B cell (primary cell): ENCODE measurements around the gene ERCC1. TPM values are rescaled to one million over a fixed set of nuclear protein-coding genes. Genes with fewer than 3 reads are reported as not detected.
A peak's percentile ranks its signal among the peaks of the same experiment; 100 is the strongest.

Source experiments
- ATAC-seq: fragments of 200-7000 bp; cut with Tn5 transposase; one replicate; pipeline ENCODE4 v1.10.0; 2021; ENCODE audit warnings: low read depth, mild to moderate bottlenecking, moderate number of reproducible peaks, moderate library complexity
- CTCF ChIA-PET: fragments of 350-600 bp; sonication (Branson Sonifier 250); formaldehyde crosslinking; loops from one replicate; lab custom pipeline; 2021; ENCODE audit warnings: antibody characterized with exemption, inconsistent platforms; lab: Charles Lee
- POLR2A ChIA-PET: fragments of 350-600 bp; sonication (Branson Sonifier 250); formaldehyde crosslinking; loops from one replicate; lab custom pipeline; 2021; ENCODE audit warnings: antibody characterized with exemption; lab: Charles Lee
- DNase-seq: peaks from one replicate; pipeline ENCODE4 v3.0.0; 2013
- H2AFZ ChIP-seq: 2 replicates; pipeline ENCODE4 v1.6.1; 2012; ENCODE audit warnings: mild to moderate bottlenecking, low read depth, low read length; ENCODE audit not compliant: insufficient read depth, poor library complexity, severe bottlenecking
- H3K27ac ChIP-seq, 2 donors: 1 replicate in 1 of 2; 2 replicates in 1 of 2; pipeline ENCODE4 v1.5.1; 2012 to 2013; ENCODE audit warnings: low read length in 2 of 2, mild to moderate bottlenecking in 2 of 2, moderate library complexity in 1 of 2
- H3K27me3 ChIP-seq, 4 experiments: fragments of 200-600 bp in 1 of 4; sonication (generic) in 1 of 4; replicated peaks in 1 of 4; 1 replicate in 2 of 4; 2 replicates in 2 of 4; pipeline versions ENCODE4 v1.6.1 to v1.7.0; 2013 to 2016; ENCODE audit warnings: low read length in 3 of 4, mild to moderate bottlenecking in 2 of 4, mixed read lengths in 1 of 4, moderate library complexity in 1 of 4; ENCODE audit not compliant: insufficient read depth in 4 of 4, control insufficient read depth in 3 of 4; ENCODE audit errors: control extremely low read depth in 1 of 4
- H3K36me3 ChIP-seq, 2 experiments: replicated peaks in 1 of 2; 1 replicate in 1 of 2; 2 replicates in 1 of 2; pipeline versions ENCODE4 v1.6.1 to v1.7.1; 2013; ENCODE audit warnings: low read length in 1 of 2; ENCODE audit not compliant: insufficient read depth in 2 of 2, control insufficient read depth in 1 of 2; ENCODE audit errors: control extremely low read depth in 1 of 2, extremely low read depth in 1 of 2
- H3K4me1 ChIP-seq, 2 donors: fragments of 200-600 bp in 1 of 2; sonication (generic) in 1 of 2; 1 replicate in 1 of 2; 2 replicates in 1 of 2; pipeline versions ENCODE4 v1.5.1 to v1.6.1; 2013 to 2017; ENCODE audit warnings: low read length in 2 of 2; ENCODE audit not compliant: control insufficient read depth in 2 of 2, insufficient read depth in 2 of 2
- H3K4me2 ChIP-seq: replicated peaks from 2 replicates; pipeline ENCODE3; 2012; ENCODE audit warnings: mild to moderate bottlenecking, low read depth, low read length; ENCODE audit not compliant: poor library complexity, severe bottlenecking
- H3K4me3 ChIP-seq, 5 experiments: fragments of 200-600 bp in 1 of 5; sonication (generic) in 1 of 5; 1 replicate in 3 of 5; 2 replicates in 2 of 5; pipeline versions ENCODE4 v1.5.1 to v1.7.0; 2011 to 2016; ENCODE audit warnings: low read length in 4 of 5, mild to moderate bottlenecking in 4 of 5, low read depth in 2 of 5, control low read depth in 1 of 5, moderate library complexity in 1 of 5; ENCODE audit not compliant: insufficient read depth in 1 of 5; ENCODE audit errors: control extremely low read depth in 1 of 5, extremely low read depth in 1 of 5
- H3K79me2 ChIP-seq: fragments of 200-600 bp; sonication (generic); one replicate; pipeline ENCODE4 v1.6.0; 2016; ENCODE audit warnings: low read length; ENCODE audit not compliant: control insufficient read depth, insufficient read depth
- H3K9ac ChIP-seq: fragments of 200-600 bp; sonication (generic); 2 replicates; pipeline ENCODE4 v1.6.1; 2017; ENCODE audit warnings: mild to moderate bottlenecking, low read length, moderate library complexity
- H3K9me3 ChIP-seq, 3 donors: one replicate each; pipeline versions ENCODE4 v1.6.1 to v1.7.1; 2013; ENCODE audit warnings: low read length in 2 of 3; ENCODE audit not compliant: control insufficient read depth in 2 of 3, insufficient read depth in 1 of 3; ENCODE audit errors: control extremely low read depth in 1 of 3
- H4K20me1 ChIP-seq: 2 replicates; pipeline ENCODE4 v1.6.0; 2012; ENCODE audit warnings: mild to moderate bottlenecking, low read length; ENCODE audit not compliant: insufficient read depth, control insufficient read depth, poor library complexity, severe bottlenecking
- H3K27ac Mint-ChIP-seq: one replicate; pipeline ENCODE4 v1.8.0; 2021; ENCODE audit warnings: mixed read lengths
- H3K27me3 Mint-ChIP-seq: one replicate; pipeline ENCODE4 v1.8.0; 2021; ENCODE audit warnings: mixed read lengths
- H3K4me1 Mint-ChIP-seq: one replicate; pipeline ENCODE4 v1.8.0; 2021; ENCODE audit warnings: mixed read lengths
- H3K4me3 Mint-ChIP-seq: one replicate; pipeline ENCODE4 v1.8.0; 2021; ENCODE audit warnings: mixed read lengths
- H3K9me3 Mint-ChIP-seq: one replicate; pipeline ENCODE4 v1.8.0; 2022; ENCODE audit warnings: mixed read lengths; ENCODE audit not compliant: insufficient read depth
- CTCF ChIP-seq: fragments of 200-600 bp; IDR thresholded peaks from one replicate; pipeline ENCODE4 v1.8.0; 2022; ENCODE audit warnings: antibody characterized with exemption, mild to moderate bottlenecking
- WGBS: methylation state at CpG from one replicate; pipeline ENCODE4 v1.1.5; 2013; ENCODE audit warnings: missing lambda C conversion rate; ENCODE audit not compliant: insufficient coverage; 5-methylcytosine and 5-hydroxymethylcytosine counted together
- intact Hi-C: fragments of 100-400 bp; cut with micrococcal nuclease; formaldehyde crosslinking; loops from one replicate; pipeline ENCODE4 v1.10.0; 2022
- polyA plus RNA-seq: library from polyadenylated mRNA; depleted of rRNA; stranded (reverse); fragments of >200 nt; gene quantifications from 2 replicates; pipeline ENCODE4 v1.2.3, GENCODE V29; 2012
- total RNA-seq, 2 donors: library from RNA; stranded (reverse); fragments of 120-200 nt in 1 of 2; gene quantifications; 1 replicate in 1 of 2; 2 replicates in 1 of 2; pipeline versions ENCODE4 v1.2.3 to v1.2.4, GENCODE V29; 2013 to 2022

ERCC1 gene
- total and polyA plus RNA-seq, 2 donors (not counting 1 experiment from before 2014, with no cell fraction given), result 75.7 to 81.9 TPM

- ChIA-PET CTCF (interaction anchor here (0.6 to 4.9 kb wide), 9 partner anchors 10 to 237 kb away, joined by 3 to 66 read pairs (median 5); no protein-coding TSS in a partner anchor), POLR2A (interaction anchor here (0.7 to 1.1 kb wide), 2 partner anchors 35 to 179 kb away, joined by 3 read pairs; no protein-coding TSS in a partner anchor)
- peaks cover 34 to 43% of the 10 kb centered on the region in 2 donors for H3K4me1 ChIP-seq
- peak within 1 kb of the TSS; percentile 96 for H2AFZ ChIP-seq
- peak within 1 kb of the TSS; percentile 81 to 92 for H3K27ac ChIP-seq
- Mint-ChIP-seq H3K27me3 (peaks cover 20% of the 10 kb centered on the region), H3K9me3 (no peaks in the 10 kb centered on the region), H3K4me3 (peak within 1 kb of the TSS; percentile 93), H3K27ac (peak within 1 kb of the TSS; percentile 92), H3K4me1 (peaks cover 48% of the 10 kb centered on the region)
- H3K79me2 ChIP-seq, result peaks cover 31% of the 10 kb centered on the region
- ATAC-seq (peak; percentile 3), DNase-seq (no peak)
- WGBS, result 5% methylated on average over 46 of the region's 46 CpGs
- no peak for TF ChIP-seq CTCF
- H3K9ac ChIP-seq, result peak within 1 kb of the TSS; percentile 86
- no peaks in the 10 kb centered on the region for H3K36me3 ChIP-seq
- peak within 1 kb of the TSS; percentile 72 to 97 (median 80) for H3K4me3 ChIP-seq
- H4K20me1 ChIP-seq, result peaks cover 28% of the 10 kb centered on the region
- intact Hi-C loops, result loop anchor here (1.0 to 10.0 kb wide), 6 partner anchors 38 to 590 kb away; partner anchors contain the start of genes CCDC61, OPA3 and RELB
- peaks cover 0 to 12% (median 0%) of the 10 kb centered on the region in 3 donors for H3K9me3 ChIP-seq
- H3K27me3 ChIP-seq, result peaks cover 0 to 34% (median 17%) of the 10 kb centered on the region in 4 experiments
- H3K4me2 ChIP-seq, result peak within 1 kb of the TSS; percentile 100
Measured at GRCh38 chr19:45404557-45405434, 18.9 kb downstream of the ERCC1 start, which contains the start of gene PPP1R13L. Gene PPP1R13L, minus strand, starts transcription at chr19:45405069. Its CDS starts 6,751 bp downstream, at chr19:45398318.
